HL-60 (cell line): ENCODE results near the gene SRPK2.

Source experiments
- DNase-seq, 2 experiments: peaks; one replicate each; pipeline ENCODE4 v3.0.0-alpha.2; 2010 to 2020; ENCODE audit warnings: low read depth in 1 of 2, low spot score in 1 of 2
- H3K27ac ChIP-seq: fragments of 250-450 bp; sonication (Bioruptor Pico); replicated peaks from 2 replicates; pipeline ENCODE4 v1.5.1; 2020; ENCODE audit warnings: mild to moderate bottlenecking, moderate library complexity
- H3K27me3 ChIP-seq: fragments of 250-450 bp; sonication (Bioruptor Pico); 2 replicates; pipeline ENCODE4 v1.5.1; 2021; ENCODE audit warnings: mild to moderate bottlenecking, moderate library complexity; ENCODE audit not compliant: insufficient read depth, poor library complexity, severe bottlenecking
- H3K4me3 ChIP-seq: replicated peaks from 2 replicates; pipeline ENCODE4 v1.5.1; 2011; ENCODE audit warnings: mild to moderate bottlenecking, control low read depth, low read length; ENCODE audit not compliant: insufficient read depth
- GABPA ChIP-seq: IDR thresholded peaks from 2 replicates; pipeline ENCODE4 v1.6.1; 2012; ENCODE audit warnings: low read depth
- POLR2AphosphoS5 ChIP-seq: IDR thresholded peaks from 2 replicates; pipeline ENCODE4 v1.6.1; 2012; ENCODE audit warnings: low read depth
- SPI1 ChIP-seq: IDR thresholded peaks from 2 replicates; pipeline ENCODE4 v1.6.1; 2012; ENCODE audit warnings: low read depth, mild to moderate bottlenecking, borderline replicate concordance
- TF ChIP-seq, protein P1 (sequence below): IDR thresholded peaks from 2 replicates; pipeline ENCODE4 v1.6.1; 2012; ENCODE audit warnings: low read depth; ENCODE audit not compliant: insufficient replicate concordance
- TF ChIP-seq, protein P2 (sequence below): IDR thresholded peaks from one replicate; pipeline ENCODE4 v1.5.1; 2011; ENCODE audit warnings: low read length, control low read depth, inconsistent platforms; ENCODE audit not compliant: insufficient read depth

Gene SRPK2

DNA sequence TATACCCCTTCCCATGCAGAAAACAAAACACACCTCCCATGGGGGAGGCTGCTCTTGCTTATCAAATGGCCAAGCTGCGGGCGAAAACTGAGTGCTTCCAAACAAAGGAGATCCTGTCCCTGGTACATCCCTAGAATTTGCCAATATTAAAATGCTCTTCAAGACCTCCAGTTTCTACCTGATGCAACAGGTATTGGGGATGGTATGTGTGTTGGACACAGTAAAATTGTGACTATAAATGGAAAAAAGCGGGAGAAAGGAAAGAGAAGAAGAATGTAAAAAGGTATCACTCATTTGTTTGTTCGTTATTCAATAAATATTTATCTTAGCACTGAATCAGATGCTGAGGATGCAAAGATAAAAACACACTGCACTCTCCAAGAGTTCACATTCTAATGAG is 250.8 kb downstream of the SRPK2 start:
- H3K27ac ChIP-seq = no peak overlapping the region
- DNase-seq = no peak
- H3K27me3 ChIP-seq = no peaks in the 10 kb centered on the region
- H3K4me3 ChIP-seq = no peak overlapping the region
- TF ChIP-seq, protein P1, sequence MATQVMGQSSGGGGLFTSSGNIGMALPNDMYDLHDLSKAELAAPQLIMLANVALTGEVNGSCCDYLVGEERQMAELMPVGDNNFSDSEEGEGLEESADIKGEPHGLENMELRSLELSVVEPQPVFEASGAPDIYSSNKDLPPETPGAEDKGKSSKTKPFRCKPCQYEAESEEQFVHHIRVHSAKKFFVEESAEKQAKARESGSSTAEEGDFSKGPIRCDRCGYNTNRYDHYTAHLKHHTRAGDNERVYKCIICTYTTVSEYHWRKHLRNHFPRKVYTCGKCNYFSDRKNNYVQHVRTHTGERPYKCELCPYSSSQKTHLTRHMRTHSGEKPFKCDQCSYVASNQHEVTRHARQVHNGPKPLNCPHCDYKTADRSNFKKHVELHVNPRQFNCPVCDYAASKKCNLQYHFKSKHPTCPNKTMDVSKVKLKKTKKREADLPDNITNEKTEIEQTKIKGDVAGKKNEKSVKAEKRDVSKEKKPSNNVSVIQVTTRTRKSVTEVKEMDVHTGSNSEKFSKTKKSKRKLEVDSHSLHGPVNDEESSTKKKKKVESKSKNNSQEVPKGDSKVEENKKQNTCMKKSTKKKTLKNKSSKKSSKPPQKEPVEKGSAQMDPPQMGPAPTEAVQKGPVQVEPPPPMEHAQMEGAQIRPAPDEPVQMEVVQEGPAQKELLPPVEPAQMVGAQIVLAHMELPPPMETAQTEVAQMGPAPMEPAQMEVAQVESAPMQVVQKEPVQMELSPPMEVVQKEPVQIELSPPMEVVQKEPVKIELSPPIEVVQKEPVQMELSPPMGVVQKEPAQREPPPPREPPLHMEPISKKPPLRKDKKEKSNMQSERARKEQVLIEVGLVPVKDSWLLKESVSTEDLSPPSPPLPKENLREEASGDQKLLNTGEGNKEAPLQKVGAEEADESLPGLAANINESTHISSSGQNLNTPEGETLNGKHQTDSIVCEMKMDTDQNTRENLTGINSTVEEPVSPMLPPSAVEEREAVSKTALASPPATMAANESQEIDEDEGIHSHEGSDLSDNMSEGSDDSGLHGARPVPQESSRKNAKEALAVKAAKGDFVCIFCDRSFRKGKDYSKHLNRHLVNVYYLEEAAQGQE = no peak
- TF ChIP-seq, protein P2, sequence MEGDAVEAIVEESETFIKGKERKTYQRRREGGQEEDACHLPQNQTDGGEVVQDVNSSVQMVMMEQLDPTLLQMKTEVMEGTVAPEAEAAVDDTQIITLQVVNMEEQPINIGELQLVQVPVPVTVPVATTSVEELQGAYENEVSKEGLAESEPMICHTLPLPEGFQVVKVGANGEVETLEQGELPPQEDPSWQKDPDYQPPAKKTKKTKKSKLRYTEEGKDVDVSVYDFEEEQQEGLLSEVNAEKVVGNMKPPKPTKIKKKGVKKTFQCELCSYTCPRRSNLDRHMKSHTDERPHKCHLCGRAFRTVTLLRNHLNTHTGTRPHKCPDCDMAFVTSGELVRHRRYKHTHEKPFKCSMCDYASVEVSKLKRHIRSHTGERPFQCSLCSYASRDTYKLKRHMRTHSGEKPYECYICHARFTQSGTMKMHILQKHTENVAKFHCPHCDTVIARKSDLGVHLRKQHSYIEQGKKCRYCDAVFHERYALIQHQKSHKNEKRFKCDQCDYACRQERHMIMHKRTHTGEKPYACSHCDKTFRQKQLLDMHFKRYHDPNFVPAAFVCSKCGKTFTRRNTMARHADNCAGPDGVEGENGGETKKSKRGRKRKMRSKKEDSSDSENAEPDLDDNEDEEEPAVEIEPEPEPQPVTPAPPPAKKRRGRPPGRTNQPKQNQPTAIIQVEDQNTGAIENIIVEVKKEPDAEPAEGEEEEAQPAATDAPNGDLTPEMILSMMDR = no peak
- TF ChIP-seq SPI1 = no peak
- TF ChIP-seq GABPA = no peak
- no peak for TF ChIP-seq POLR2AphosphoS5

DNA sequence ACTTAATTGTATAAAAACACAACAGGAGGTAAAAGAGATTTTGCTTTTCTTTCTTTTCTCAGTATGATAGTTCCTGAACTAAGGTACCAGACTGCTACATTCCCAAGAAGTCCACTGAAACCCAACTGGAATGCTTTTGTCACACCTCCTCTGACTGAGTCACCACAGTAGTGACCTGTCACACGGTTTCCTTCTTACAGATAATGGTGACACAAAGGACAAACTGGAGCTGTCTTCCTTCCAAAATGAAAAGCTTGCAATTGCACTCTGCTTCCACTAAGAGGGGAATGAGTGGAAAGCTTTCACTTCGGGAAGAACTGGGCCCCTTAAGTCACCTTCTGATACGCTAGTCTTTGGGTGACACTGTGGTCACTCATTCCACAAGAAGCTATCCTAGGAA is 252.5 kb downstream of the SRPK2 start:
- Histone ChIP-seq H3K4me3 (no peak overlapping the region), H3K27ac (no peak overlapping the region), H3K27me3 (no peaks in the 10 kb centered on the region)
- TF ChIP-seq SPI1 (no peak), GABPA (no peak), POLR2AphosphoS5 (no peak)
- TF ChIP-seq, protein P2 = no peak
- TF ChIP-seq, protein P1 = no peak
- no peak for DNase-seq

DNA sequence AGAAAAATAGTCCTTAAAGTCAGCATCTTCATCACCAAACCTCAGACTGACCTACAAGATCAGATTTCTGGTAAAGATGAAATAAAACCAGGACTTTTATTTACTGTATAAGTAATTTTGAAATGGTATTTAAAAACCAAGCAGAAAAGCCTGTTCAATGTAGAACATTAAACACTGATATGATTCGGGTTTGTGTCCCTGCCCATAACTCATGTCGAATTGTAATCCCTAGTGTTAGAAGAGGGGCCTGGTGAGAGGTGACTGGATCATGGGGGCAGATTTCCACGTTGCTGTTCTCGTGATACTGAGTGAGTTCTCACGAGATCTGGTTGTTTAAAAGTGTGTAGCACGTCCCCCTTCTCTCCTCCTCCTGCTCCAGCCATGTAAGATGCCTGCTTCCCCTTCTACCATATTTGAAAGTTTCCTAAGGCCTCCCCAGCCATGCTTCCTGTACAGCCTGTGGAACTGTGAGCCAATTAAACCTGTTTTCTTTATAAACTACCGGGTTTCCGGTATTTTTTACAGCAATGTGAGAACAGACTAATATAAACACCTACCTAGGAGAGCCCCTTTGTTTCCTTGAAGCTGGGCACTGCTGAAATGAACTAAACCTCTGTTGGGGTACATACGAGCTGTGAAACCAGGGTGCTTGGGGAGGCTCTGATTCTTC is 254.6 kb downstream of the SRPK2 start:
- Histone ChIP-seq H3K4me3 (no peak overlapping the region), H3K27ac (no peak overlapping the region), H3K27me3 (no peaks in the 10 kb centered on the region)
- no peak for DNase-seq
- TF ChIP-seq GABPA = no peak
- no peak for TF ChIP-seq POLR2AphosphoS5
- TF ChIP-seq, protein P1 = no peak
- TF ChIP-seq SPI1 = no peak
- TF ChIP-seq, protein P2 = no peak
